DND-41 (cell line): ENCODE data around the gene PCDH1.

Source experiments
- ATAC-seq: fragments of 200-7000 bp; cut with Tn5 transposase; 3 replicates; pipeline ENCODE4 v1.9.1; 2021; ENCODE audit warnings: low read depth; ENCODE audit not compliant: insufficient read depth
- DNase-seq: peaks from one replicate; pipeline ENCODE4 v3.0.0-alpha.2; 2020
- H2AFZ ChIP-seq: 2 replicates; pipeline ENCODE4 v1.6.0; 2012; ENCODE audit warnings: low read depth, low read length
- H3K27ac ChIP-seq: 2 replicates; pipeline ENCODE4 v1.5.1; 2012; ENCODE audit warnings: low read length, inconsistent platforms
- H3K27me3 ChIP-seq: fragments of 200-600 bp; sonication (generic); 2 replicates; pipeline ENCODE4 v1.6.0; 2012; ENCODE audit warnings: low read length, mild to moderate bottlenecking, inconsistent platforms; ENCODE audit not compliant: insufficient read depth, poor library complexity
- H3K36me3 ChIP-seq: 2 replicates; pipeline ENCODE4 v1.5.1; 2012; ENCODE audit warnings: low read length, inconsistent platforms; ENCODE audit not compliant: insufficient read depth
- H3K4me1 ChIP-seq: 2 replicates; pipeline ENCODE4 v1.5.1; 2012; ENCODE audit warnings: mild to moderate bottlenecking, low read length; ENCODE audit not compliant: insufficient read depth
- H3K4me2 ChIP-seq: 2 replicates; pipeline ENCODE4 v1.6.0; 2012; ENCODE audit warnings: mild to moderate bottlenecking, moderate library complexity, low read length, inconsistent platforms; ENCODE audit not compliant: insufficient read depth
- H3K4me3 ChIP-seq, 2 experiments: fragments of 200-600 bp in 1 of 2; shearing (Covaris generic) in 1 of 2; 2 replicates each; pipeline ENCODE4 v1.5.1; 2012 to 2016; ENCODE audit warnings: inconsistent platforms in 2 of 2, low read length in 2 of 2, mild to moderate bottlenecking in 2 of 2, low read depth in 1 of 2, moderate library complexity in 1 of 2
- H3K79me2 ChIP-seq: 2 replicates; pipeline ENCODE4 v1.6.0; 2012; ENCODE audit warnings: low read length, inconsistent platforms; ENCODE audit not compliant: insufficient read depth
- H3K9ac ChIP-seq: 2 replicates; pipeline ENCODE4 v1.6.0; 2012; ENCODE audit warnings: low read depth, mild to moderate bottlenecking, inconsistent platforms, low read length, moderate library complexity
- H3K9me3 ChIP-seq: 2 replicates; pipeline ENCODE4 v1.5.1; 2012; ENCODE audit warnings: low read length, moderate library complexity, mild to moderate bottlenecking, inconsistent platforms; ENCODE audit not compliant: insufficient read depth, severe bottlenecking
- H4K20me1 ChIP-seq: 2 replicates; pipeline ENCODE4 v1.6.0; 2012; ENCODE audit warnings: low read length; ENCODE audit not compliant: insufficient read depth
- EZH2 ChIP-seq: IDR thresholded peaks from 3 replicates; pipeline ENCODE4 v1.6.1; 2012; ENCODE audit warnings: borderline replicate concordance, low read depth, mild to moderate bottlenecking, moderate library complexity, low read length, inconsistent platforms; ENCODE audit not compliant: severe bottlenecking
- TF ChIP-seq, protein P1 (sequence below): IDR thresholded peaks from 2 replicates; pipeline ENCODE4 v1.5.1; 2012; ENCODE audit warnings: borderline replicate concordance, low read length, moderate library complexity, mild to moderate bottlenecking; ENCODE audit not compliant: poor library complexity, severe bottlenecking; ENCODE audit errors: extremely low read depth

The PCDH1 gene

DNA sequence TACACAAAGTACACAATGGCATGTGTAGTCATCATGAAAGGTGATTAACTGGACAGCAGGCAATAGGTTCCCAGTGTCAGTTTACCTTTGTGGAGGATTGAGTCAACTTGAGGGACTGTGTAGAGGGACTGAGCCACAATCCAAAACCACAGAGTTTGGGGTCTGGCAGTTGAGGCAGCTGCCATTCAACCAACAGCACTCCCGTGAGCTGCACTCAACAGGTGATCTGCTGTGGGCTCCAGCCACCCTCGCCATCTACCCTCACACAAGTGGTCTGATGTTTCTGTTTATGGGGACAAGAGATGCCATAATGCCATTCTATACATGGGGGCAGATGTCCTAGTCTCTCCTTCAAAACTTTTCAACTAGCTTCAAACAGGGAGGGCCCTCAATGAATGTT, 42.6 kb upstream of the PCDH1 start:
- Histone ChIP-seq H3K27ac (no peak overlapping the region), H3K9ac (no peak overlapping the region), H3K4me3 (no peak overlapping the region), H3K79me2 (peaks cover 9% of the 10 kb centered on the region), H3K4me1 (peaks cover 22% of the 10 kb centered on the region), H2AFZ (no peak overlapping the region), H3K4me2 (no peak overlapping the region), H3K36me3 (peaks cover 5% of the 10 kb centered on the region), H3K27me3 (no peaks in the 10 kb centered on the region), H4K20me1 (peaks cover 3% of the 10 kb centered on the region; the same call in 1 of the 2 replicates), H3K9me3 (no peaks in the 10 kb centered on the region)
- TF ChIP-seq EZH2, result no peak
- TF ChIP-seq, protein P1, sequence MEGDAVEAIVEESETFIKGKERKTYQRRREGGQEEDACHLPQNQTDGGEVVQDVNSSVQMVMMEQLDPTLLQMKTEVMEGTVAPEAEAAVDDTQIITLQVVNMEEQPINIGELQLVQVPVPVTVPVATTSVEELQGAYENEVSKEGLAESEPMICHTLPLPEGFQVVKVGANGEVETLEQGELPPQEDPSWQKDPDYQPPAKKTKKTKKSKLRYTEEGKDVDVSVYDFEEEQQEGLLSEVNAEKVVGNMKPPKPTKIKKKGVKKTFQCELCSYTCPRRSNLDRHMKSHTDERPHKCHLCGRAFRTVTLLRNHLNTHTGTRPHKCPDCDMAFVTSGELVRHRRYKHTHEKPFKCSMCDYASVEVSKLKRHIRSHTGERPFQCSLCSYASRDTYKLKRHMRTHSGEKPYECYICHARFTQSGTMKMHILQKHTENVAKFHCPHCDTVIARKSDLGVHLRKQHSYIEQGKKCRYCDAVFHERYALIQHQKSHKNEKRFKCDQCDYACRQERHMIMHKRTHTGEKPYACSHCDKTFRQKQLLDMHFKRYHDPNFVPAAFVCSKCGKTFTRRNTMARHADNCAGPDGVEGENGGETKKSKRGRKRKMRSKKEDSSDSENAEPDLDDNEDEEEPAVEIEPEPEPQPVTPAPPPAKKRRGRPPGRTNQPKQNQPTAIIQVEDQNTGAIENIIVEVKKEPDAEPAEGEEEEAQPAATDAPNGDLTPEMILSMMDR, result no peak
- no peak for ATAC-seq
- no peak for DNase-seq

DNA sequence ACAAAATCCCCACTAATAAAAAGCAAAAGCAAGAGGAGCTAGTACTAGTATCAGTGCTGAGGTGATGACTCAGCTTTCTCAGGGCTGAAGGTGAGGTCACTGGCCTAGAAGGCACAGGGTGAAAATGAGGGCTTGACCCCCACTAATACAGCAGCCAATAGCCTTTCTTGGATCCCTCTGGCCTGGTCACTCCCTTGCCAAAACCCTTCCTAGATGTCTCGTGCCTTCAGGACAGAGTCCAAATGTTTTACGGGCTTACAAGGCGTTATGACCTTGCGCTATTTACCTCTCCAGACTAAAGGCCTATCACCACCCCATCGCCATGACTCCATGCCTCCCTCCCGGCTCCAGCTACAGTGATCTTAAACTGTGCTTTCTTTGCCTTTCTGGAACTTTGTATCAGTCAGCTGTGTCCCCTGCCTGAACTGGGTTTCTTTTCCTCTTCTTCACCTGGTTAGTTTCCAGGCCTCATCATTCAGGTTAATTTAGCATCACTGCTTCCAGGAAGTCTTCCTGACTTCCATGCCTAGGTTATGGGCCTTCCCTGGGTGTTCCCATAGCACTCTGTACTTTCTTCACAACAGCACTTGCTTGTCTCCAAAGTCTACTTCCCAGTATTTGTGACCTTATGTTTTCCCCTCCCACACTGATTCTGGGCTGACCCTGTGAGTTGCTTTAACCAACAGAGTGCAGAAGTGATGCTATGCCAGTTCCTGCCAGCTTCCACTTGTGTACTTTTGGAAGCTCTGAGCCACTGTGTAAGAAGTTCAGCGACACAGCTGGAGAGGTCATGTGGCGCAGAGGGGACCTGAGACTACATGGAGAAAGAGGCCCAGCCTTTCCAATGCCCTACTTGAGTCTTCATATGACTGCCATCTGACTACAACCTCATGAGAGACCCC, 41.3 kb upstream of the PCDH1 start:
- H3K9me3 ChIP-seq, result no peaks in the 10 kb centered on the region
- H3K27ac ChIP-seq, result no peak overlapping the region
- H2AFZ ChIP-seq, result no peak overlapping the region
- TF ChIP-seq EZH2, result no peak
- TF ChIP-seq, protein P1, result no peak
- peaks cover 15% of the 10 kb centered on the region for H3K4me1 ChIP-seq
- H3K4me3 ChIP-seq, result no peak overlapping the region
- peaks cover 3% of the 10 kb centered on the region for H3K79me2 ChIP-seq
- peaks cover under 1% of the 10 kb centered on the region for H3K27me3 ChIP-seq
- H3K36me3 ChIP-seq, result no peaks in the 10 kb centered on the region; the same call in 1 of the 2 replicates
- H3K4me2 ChIP-seq, result no peak overlapping the region
- no peak overlapping the region for H3K9ac ChIP-seq
- DNase-seq, result no peak
- no peak for ATAC-seq
- no peaks in the 10 kb centered on the region for H4K20me1 ChIP-seq

DNA sequence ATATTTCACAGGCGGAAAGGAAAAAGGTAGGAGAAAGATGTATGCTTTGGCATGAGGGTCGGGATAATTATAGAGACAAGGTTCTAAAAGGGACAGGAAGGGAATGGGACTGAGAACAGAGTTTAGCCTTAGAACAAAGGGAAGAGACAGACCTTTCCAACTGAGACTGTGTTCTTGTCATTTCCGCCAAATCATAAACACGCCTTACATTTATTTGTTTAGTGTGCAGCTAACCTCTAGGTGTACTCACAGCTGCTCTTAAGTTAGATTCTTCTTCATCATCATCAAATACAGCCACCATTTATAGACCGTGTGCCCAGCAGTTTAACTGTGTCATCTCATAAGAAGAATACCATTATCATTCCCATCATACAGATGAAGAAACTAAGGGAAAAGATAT, 39.5 kb upstream of the PCDH1 start:
- Histone ChIP-seq H3K4me3 (no peak overlapping the region), H3K27ac (no peak overlapping the region), H3K9ac (no peak overlapping the region), H3K4me2 (no peak overlapping the region), H4K20me1 (no peaks in the 10 kb centered on the region), H3K9me3 (no peaks in the 10 kb centered on the region), H3K36me3 (no peaks in the 10 kb centered on the region), H3K27me3 (peaks cover 4% of the 10 kb centered on the region), H3K79me2 (no peaks in the 10 kb centered on the region), H3K4me1 (peaks cover 4% of the 10 kb centered on the region), H2AFZ (no peak overlapping the region)
- TF ChIP-seq, protein P1, result no peak
- no peak for TF ChIP-seq EZH2
- DNase-seq (no peak), ATAC-seq (no peak)
